Erythroblast (primary cell): ENCODE results near the gene PLCB3.

Experiments used
- GATA1 ChIP-seq: IDR thresholded peaks from 2 replicates; pipeline ENCODE4 v1.6.1; 2011; ENCODE audit warnings: low read depth, mild to moderate bottlenecking, control low read depth, low read length, moderate library complexity
- POLR2A ChIP-seq: IDR thresholded peaks from 2 replicates; pipeline ENCODE4 v1.6.1; 2011; ENCODE audit warnings: mild to moderate bottlenecking, low read length

- TF ChIP-seq POLR2A (no peak), GATA1 (no peak)
These were observed 52.0 kb downstream of the PLCB3 start for GRCh38 chr11:64303109-64304031.
